ENCODE results near the gene KLHL29.

KLHL29 gene

GRCh38 chr2:23681356-23682140 lies 296.6 kb downstream of the KLHL29 start:
- DNase-seq (ENCODE audit: low read depth in 3 of 3), result no peak

GRCh38 chr2:23682481-23682880 lies 297.5 kb downstream of the KLHL29 start:
- no peak for DNase-seq (ENCODE audit: low read depth in 3 of 3)

DNA sequence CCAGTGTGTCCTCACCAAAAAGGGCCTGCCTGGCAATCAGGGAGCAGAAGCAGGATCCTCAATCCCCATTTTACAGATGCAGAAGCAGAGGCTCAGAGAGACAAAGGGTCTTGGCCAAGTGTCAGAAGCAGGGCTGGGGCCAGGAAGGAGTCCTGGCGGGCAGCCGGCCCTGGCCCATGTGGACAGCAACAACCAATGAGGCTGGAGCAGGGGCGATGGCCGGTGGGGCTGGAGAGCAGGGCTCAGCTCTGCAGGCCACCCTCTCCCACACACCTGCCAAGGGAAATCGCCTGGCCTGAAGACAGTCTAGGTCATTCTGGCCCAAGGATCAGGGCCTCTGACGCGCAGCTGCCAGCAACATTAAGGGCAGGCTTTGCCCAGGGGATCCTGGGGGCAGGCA lies 298.0 kb downstream of the KLHL29 start:
- no peak for DNase-seq (ENCODE audit: low read depth in 3 of 3)

- no peak for DNase-seq (ENCODE audit: low read depth in 3 of 3)
Measured at GRCh38 chr2:23684395-23685176, 299.6 kb downstream of the KLHL29 start.

GRCh38 chr2:23685181-23685580 lies 300.2 kb downstream of the KLHL29 start:
- no peak for DNase-seq (ENCODE audit: low read depth in 3 of 3)

DNA sequence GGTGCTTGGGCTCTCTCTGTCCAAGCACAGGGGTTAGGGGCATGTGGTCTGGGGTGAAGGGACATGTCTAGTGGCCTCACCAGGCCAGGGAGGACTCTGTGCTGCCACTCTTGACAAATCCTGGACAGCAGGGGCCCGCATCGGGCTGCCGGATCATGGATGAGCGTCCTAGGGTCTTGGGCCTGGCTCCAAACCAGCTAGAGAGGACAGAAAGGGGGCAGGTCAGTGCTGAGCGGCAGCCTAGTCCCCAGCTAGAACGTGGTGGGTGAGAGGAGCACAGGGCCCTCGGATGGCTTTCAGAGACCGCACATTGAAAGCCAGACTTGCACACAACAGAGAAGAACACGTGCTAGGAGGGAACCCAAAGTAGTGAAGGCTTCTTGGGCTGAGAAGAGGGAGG lies 300.7 kb downstream of the KLHL29 start:
- DNase-seq (ENCODE audit: low read depth in 3 of 3), result no peak

- no peak for DNase-seq (ENCODE audit: low read depth in 3 of 3)
Measured at GRCh38 chr2:23686405-23687029, 301.5 kb downstream of the KLHL29 start.

DNA sequence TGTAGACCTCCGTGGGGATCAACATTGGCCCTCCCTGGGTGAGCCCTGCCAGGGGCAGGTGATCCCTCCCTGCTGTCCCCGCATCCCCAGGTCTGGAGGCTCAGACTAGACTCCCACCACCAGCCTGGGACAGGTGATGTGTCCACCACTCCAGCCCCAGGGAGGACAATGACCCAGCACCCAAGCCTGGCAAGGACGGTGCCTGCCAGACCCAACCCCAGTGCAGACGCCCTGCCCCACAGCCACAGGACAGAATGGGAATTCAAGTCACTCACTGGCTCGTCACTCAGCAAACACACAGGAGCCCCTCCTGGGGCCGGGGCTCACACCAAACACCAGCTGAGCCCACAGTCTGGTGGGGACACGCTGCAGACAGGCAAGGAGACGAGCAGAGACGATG lies 302.2 kb downstream of the KLHL29 start:
- no peak for DNase-seq (ENCODE audit: low read depth in 3 of 3)

DNA sequence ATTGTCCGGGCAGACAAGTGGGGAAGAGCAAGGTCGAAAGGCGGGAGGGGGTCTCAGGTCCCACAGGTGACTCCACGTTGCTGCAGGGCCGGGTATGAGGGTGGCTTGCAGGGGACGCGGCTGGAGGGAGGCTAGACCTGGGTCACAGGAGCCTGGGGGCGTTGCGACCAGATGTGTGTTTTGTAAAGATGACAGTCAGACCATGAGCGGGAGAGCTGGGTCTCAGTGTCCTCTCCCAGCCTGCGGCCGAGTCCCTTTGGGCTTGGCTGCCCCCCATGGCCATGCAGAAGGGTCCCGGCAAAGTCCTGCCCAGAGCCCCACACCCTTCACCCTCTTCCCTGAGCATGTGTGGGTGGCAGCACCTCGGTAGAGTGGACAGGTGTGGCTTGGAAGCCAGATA lies 302.7 kb downstream of the KLHL29 start:
- DNase-seq (ENCODE audit: low read depth in 3 of 3), result no peak

DNA sequence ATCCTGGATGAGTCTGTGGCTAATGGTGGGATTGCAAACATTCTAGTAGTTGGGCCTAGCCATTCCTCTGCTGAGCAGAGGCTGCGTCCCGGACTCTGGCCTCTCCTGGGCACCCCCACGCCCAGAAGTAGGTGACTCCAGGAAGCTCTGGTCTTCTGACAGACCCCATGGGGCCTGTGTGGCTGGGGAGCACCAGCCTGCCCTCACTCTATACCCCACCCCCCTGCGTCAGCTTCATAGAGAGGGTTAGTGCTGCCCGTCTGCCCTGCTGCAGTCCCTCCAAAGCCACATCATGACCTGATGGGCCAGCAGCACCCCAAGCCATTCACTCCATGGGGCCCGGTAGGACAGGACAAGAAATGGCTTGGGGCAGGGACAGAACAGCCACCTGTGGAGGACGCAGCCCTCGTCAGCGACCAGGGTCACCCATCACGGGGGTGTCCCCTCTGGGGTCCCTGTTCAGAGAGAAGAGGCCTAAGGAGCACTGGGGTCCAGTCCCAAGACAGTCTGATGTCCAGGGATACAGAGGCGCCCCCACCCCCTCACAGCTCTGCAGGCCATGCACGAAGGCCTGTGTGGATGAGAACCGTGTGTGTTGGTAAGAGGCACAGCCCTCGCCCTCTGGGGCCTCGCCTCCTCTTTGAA lies 303.6 kb downstream of the KLHL29 start:
- DNase-seq (ENCODE audit: low read depth in 3 of 3), result no peak

DNA sequence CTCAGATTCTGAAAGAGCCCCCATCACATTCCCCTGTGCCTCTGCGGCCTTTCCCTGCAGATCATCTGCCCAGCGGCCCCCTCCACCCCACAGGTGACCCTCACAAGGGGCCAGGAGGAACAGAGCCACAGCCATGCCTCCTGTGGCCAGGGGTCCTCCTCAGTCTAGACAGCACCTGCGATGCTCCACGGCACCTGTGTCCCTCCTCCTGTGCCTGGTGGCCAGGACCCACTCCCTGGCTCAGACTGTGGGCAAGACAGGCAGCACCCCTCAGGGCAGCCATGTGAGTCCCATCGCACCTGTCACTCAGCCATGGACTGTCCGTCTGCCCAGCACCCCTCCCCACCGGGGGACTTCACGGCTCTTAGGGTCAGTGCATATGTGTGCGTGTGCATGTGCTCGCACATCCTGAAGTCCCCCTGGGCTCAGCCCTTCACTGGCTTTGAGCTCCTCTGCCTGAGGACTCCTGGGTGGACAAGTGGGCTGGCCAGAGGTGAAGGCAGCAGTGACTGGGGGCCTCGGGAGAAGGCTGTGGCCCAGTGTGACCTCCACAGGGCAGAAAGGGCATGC lies 304.2 kb downstream of the KLHL29 start:
- DNase-seq (ENCODE audit: low read depth in 3 of 3), result no peak

DNA sequence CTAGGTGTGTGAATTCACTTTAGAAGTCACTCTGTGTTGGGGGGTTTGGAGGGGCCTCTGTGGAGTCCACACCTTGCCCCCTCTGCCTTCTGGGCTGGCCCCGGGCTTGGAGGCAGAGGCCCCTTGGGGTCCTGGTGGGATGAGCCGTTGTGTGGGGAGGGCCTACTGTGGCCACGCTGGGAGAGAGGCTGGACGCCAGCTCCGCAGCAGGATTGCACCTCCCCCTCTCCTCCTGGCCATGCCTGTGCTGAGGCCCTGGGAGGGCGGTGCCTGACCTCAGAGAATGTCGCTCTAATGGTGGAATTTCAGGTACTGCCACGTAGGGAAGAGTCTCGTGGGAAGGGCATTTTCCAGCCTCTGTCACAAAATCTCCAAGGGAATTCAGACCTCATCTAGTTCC lies 304.9 kb downstream of the KLHL29 start:
- no peak for DNase-seq (ENCODE audit: low read depth in 3 of 3)

DNA sequence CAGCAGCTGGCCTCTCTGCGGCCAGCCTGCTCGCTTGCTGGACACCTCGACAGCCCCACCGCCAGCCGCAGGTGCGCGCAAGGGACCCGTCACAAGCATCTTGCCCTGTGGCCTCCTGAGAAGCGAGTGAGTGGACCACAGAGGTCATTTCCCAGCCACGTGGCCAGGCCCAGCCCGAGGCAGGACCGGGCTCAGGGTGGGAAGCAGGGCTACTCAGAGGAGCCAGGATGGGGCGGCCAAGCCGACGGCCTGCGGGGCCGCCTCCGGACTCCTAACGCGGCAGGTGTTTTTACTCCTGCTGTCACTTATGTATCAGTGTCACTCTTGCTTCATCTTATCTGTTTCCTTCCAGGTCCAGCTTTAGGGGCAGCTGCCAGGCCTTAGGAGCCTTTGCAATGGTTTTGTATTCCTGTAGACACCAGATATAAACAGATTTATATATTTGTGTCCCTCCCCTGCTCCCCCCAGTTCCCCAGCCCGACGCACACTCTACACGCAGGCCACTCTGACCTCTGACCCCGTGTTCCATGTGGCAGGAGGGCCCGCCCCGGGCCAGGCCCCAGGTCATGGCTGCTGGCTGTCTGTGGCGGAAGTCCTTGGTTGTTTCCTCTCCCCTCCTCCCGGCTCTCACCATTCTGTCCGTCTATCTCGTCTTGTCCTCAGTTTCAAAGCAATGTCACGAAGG lies 305.6 kb downstream of the KLHL29 start:
- DNase-seq (ENCODE audit: low read depth in 3 of 3), result no peak

DNA sequence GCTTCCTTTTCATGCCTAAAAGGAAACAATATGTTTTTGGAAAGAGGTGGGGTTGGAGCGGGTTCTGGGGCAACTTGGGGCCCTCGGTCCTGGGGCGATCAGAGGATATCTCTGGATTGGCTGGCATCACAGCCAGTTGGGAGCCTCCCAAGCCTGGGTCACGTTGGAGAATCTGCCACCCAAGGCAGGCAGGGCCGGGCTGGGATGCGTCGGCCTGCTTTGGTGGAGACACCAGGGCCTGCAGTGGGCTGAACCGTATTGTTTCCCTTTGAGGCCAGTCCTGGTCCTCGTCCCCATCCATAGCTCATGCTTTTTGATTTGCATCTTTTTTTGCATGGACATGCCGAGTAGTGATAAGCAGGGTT lies 306.1 kb downstream of the KLHL29 start:
- DNase-seq (ENCODE audit: low read depth in 3 of 3), result no peak

GRCh38 chr2:23691565-23691964 lies 306.6 kb downstream of the KLHL29 start:
- DNase-seq (ENCODE audit: low read depth in 3 of 3), result no peak

DNA sequence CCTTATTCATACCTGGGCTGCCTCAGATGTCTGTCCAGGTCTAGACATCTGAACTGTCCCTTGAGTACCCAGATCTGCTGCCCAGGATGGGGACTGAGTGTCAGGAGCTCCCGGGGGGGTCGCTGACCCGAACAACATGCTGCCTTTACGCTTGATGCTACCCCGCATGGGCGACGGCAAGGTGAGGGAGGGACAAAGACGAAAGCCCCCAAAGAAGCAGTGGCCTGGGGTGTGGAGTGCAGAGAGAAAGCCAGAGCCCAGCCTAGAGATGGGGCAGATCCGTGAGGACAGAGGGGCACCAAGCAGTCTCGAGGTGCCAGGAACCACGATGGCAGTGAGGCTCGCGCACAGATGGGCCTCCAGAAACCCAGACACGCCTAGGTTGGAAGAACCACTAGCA lies 307.3 kb downstream of the KLHL29 start:
- no peak for DNase-seq (ENCODE audit: low read depth in 3 of 3)

DNA sequence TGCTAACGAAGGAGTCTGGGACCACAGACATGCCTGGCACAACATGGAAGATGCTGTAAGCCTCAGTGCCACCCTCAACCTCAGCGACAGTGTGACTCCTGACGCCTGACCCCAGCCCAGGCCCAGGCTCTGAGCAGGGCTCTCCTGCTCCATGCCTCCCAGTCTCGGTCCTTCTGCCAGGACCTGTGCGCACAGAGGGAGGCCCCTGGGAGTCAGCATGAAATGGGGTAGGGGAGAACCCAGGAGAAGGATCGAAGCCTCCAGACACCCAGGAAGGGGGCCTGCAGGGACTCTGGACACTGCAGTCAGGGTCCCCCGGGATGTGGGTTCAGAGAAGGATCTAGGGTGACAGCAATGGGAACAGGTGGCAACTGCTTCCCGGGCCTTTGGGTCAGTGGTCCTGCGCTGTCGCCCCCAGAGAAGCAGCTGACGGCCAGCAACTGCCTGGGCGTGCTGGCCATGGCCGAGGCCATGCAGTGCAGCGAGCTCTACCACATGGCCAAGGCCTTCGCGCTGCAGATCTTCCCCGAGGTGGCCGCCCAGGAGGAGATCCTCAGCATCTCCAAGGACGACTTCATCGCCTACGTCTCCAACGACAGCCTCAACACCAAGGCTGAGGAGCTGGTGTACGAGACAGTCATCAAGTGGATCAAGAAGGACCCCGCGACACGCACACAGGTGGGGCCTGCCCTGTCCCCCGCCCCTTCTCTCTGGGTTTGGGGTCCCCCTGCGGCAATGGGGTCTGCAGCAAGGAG lies 308.0 kb downstream of the KLHL29 start:
- no peak for DNase-seq (ENCODE audit: low read depth in 3 of 3)

DNA sequence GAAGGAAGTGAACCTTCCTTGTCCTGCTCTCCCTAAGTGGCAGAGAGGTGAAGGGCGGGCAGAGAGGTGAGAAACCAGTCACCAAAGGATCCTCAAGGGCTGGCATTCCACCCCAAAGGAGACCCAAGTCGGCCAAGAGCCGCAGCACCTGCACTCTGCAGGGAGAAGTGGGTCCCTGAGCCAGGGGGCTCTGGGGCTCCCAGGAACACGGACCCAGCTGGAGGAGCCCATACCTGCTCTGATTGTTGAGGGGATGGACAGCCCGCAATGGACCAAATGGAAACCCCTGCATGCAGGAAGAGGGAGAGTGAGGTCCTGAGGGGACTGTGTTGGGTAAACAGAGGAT lies 308.6 kb downstream of the KLHL29 start:
- no peak for DNase-seq (ENCODE audit: low read depth in 3 of 3)

- DNase-seq (ENCODE audit: low read depth in 3 of 3), result no peak
Measured at GRCh38 chr2:23694058-23695045, 309.4 kb downstream of the KLHL29 start.
